SK-N-SH treated with all-trans-retinoic acid at 6 μM for 48 hours (cell line): ENCODE data around the gene CFAP221.

Experiments used
- ATAC-seq: fragments of 200-7000 bp; cut with Tn5 transposase; 3 replicates; pipeline ENCODE4 v1.9.1; 2020; ENCODE audit warnings: mild to moderate bottlenecking, moderate library complexity
- ARNTL ChIP-seq: fragments of 450-650 bp; formaldehyde crosslinking; IDR thresholded peaks from 2 replicates; pipeline ENCODE4 v1.5.0; 2020; ENCODE audit warnings: low read depth, mild to moderate bottlenecking, moderate library complexity, borderline replicate concordance
- BACH2 ChIP-seq: fragments of 250-450 bp; sonication (Bioruptor Pico); IDR thresholded peaks from 2 replicates; pipeline ENCODE4 v1.9.0; 2021; ENCODE audit warnings: mild to moderate bottlenecking, borderline replicate concordance
- CREB5 ChIP-seq: fragments of 250-450 bp; sonication (Bioruptor Pico); IDR thresholded peaks from 2 replicates; pipeline ENCODE4 v1.5.1; 2020; ENCODE audit warnings: low read depth, mild to moderate bottlenecking, moderate library complexity
- CSDC2 ChIP-seq: fragments of 250-450 bp; sonication (Bioruptor Pico); IDR thresholded peaks from 2 replicates; pipeline ENCODE4 v1.5.0; 2020; ENCODE audit warnings: mild to moderate bottlenecking, moderate library complexity
- CSRNP3 ChIP-seq: fragments of 250-450 bp; sonication (Bioruptor Pico); IDR thresholded peaks from 2 replicates; pipeline ENCODE4 v1.5.1; 2021; ENCODE audit warnings: mild to moderate bottlenecking, moderate library complexity
- ESRRG ChIP-seq: fragments of 250-450 bp; sonication (Bioruptor Pico); IDR thresholded peaks from 2 replicates; pipeline ENCODE4 v1.6.1; 2021; ENCODE audit warnings: mild to moderate bottlenecking
- GLIS3 ChIP-seq: fragments of 250-450 bp; sonication (Bioruptor Pico); IDR thresholded peaks from 2 replicates; pipeline ENCODE4 v1.5.0; 2020; ENCODE audit warnings: mild to moderate bottlenecking, moderate library complexity
- ISL1 ChIP-seq: fragments of 250-450 bp; sonication (Bioruptor Pico); IDR thresholded peaks from 2 replicates; pipeline ENCODE4 v2.1.2; 2022; ENCODE audit warnings: mild to moderate bottlenecking, moderate library complexity
- OSR1 ChIP-seq: fragments of 250-450 bp; sonication (Bioruptor Pico); IDR thresholded peaks from 2 replicates; pipeline ENCODE4 v1.8.0; 2022; ENCODE audit warnings: moderate library complexity, mild to moderate bottlenecking, inconsistent platforms
- PATZ1 ChIP-seq: fragments of 250-450 bp; sonication (Bioruptor Pico); IDR thresholded peaks from 2 replicates; pipeline ENCODE4 v1.8.0; 2020; ENCODE audit warnings: mild to moderate bottlenecking, moderate library complexity, borderline replicate concordance
- POU6F1 ChIP-seq: fragments of 250-450 bp; sonication (Bioruptor Pico); IDR thresholded peaks from 2 replicates; pipeline ENCODE4 v1.8.0; 2021; ENCODE audit warnings: low read depth, mild to moderate bottlenecking, moderate library complexity, borderline replicate concordance
- PPARA ChIP-seq: fragments of 250-450 bp; sonication (Bioruptor Pico); IDR thresholded peaks from 2 replicates; pipeline ENCODE4 v1.5.0; 2020; ENCODE audit warnings: mild to moderate bottlenecking, borderline replicate concordance
- RARB ChIP-seq: fragments of 250-450 bp; sonication (Bioruptor Pico); IDR thresholded peaks from 2 replicates; pipeline ENCODE4 v1.8.0; 2021; ENCODE audit warnings: mild to moderate bottlenecking, moderate library complexity
- SNAI2 ChIP-seq: fragments of 250-450 bp; sonication (Bioruptor Pico); IDR thresholded peaks from 2 replicates; pipeline ENCODE4 v1.5.0; 2020; ENCODE audit warnings: mild to moderate bottlenecking, moderate library complexity
- TCF4 ChIP-seq: fragments of 250-450 bp; sonication (Bioruptor Pico); IDR thresholded peaks from 2 replicates; pipeline ENCODE4 v1.8.0; 2021; ENCODE audit warnings: mild to moderate bottlenecking, moderate library complexity, borderline replicate concordance
- TOX ChIP-seq: fragments of 250-450 bp; sonication (Bioruptor Pico); IDR thresholded peaks from 2 replicates; pipeline ENCODE4 v1.8.0; 2021; ENCODE audit warnings: mild to moderate bottlenecking, moderate library complexity, borderline replicate concordance
- TSHZ2 ChIP-seq: fragments of 250-450 bp; sonication (Bioruptor Pico); IDR thresholded peaks from 2 replicates; pipeline ENCODE4 v1.5.0; 2020; ENCODE audit warnings: mild to moderate bottlenecking, moderate library complexity
- ZC3H10 ChIP-seq: fragments of 250-450 bp; sonication (Bioruptor Pico); IDR thresholded peaks from 2 replicates; pipeline ENCODE4 v1.5.1; 2021; ENCODE audit warnings: mild to moderate bottlenecking, moderate library complexity
- ZFP3 ChIP-seq: fragments of 250-450 bp; sonication (Bioruptor Pico); IDR thresholded peaks from 2 replicates; pipeline ENCODE4 v1.5.0; 2020; ENCODE audit warnings: mild to moderate bottlenecking, moderate library complexity
- ZFP30 ChIP-seq: fragments of 450-650 bp; formaldehyde crosslinking; IDR thresholded peaks from 2 replicates; pipeline ENCODE4 v1.5.0; 2022; ENCODE audit warnings: mild to moderate bottlenecking, moderate library complexity
- ZNF565 ChIP-seq: fragments of 450-650 bp; formaldehyde crosslinking; conservative IDR thresholded peaks from 2 replicates; pipeline ENCODE4 v1.5.0; 2020; ENCODE audit warnings: low read depth, mild to moderate bottlenecking, moderate library complexity
- ZNF70 ChIP-seq: fragments of 450-650 bp; formaldehyde crosslinking; IDR thresholded peaks from 2 replicates; pipeline ENCODE4 v1.5.0; 2020; ENCODE audit warnings: mild to moderate bottlenecking, moderate library complexity
- ZNF8 ChIP-seq: fragments of 450-650 bp; formaldehyde crosslinking; IDR thresholded peaks from 2 replicates; pipeline ENCODE4 v1.5.0; 2020; ENCODE audit warnings: mild to moderate bottlenecking, moderate library complexity

Gene CFAP221

GRCh38 chr2:119650846-119651370, 106.7 kb downstream of the CFAP221 start:
- TF ChIP-seq OSR1 (no peak), POU6F1 (CRISPR knock-in tag) (no peak), ISL1 (CRISPR knock-in tag) (no peak), ARNTL (CRISPR knock-in tag) (no peak), CSRNP3 (no peak), TOX (CRISPR knock-in tag) (no peak), ZNF8 (no peak), RARB (CRISPR knock-in tag) (no peak), ESRRG (CRISPR knock-in tag) (no peak), ZC3H10 (CRISPR knock-in tag) (no peak), GLIS3 (CRISPR knock-in tag) (no peak), PATZ1 (CRISPR knock-in tag) (no peak), ZNF565 (CRISPR knock-in tag) (no peak), ZFP30 (CRISPR knock-in tag) (no peak), BACH2 (CRISPR knock-in tag) (no peak), SNAI2 (CRISPR knock-in tag) (no peak), ZNF70 (CRISPR knock-in tag) (no peak), CSDC2 (CRISPR knock-in tag) (no peak), TCF4 (CRISPR knock-in tag) (no peak)
- no peak for ATAC-seq

- ATAC-seq, result no peak
- TF ChIP-seq PPARA (CRISPR knock-in tag) (no peak), CREB5 (CRISPR knock-in tag) (no peak)
Measured at GRCh38 chr2:119657466-119658145, 113.4 kb downstream of the CFAP221 start.

- peak; percentile 74 for ATAC-seq
- TF ChIP-seq ESRRG (CRISPR knock-in tag) (no peak), RARB (CRISPR knock-in tag) (no peak), ZNF70 (CRISPR knock-in tag) (no peak), CREB5 (CRISPR knock-in tag) (no peak), ISL1 (CRISPR knock-in tag) (no peak), ZC3H10 (CRISPR knock-in tag) (no peak), ZFP30 (CRISPR knock-in tag) (no peak), TCF4 (CRISPR knock-in tag) (no peak), PPARA (CRISPR knock-in tag) (no peak), ZFP3 (CRISPR knock-in tag) (no peak), OSR1 (no peak), CSDC2 (CRISPR knock-in tag) (no peak), TSHZ2 (CRISPR knock-in tag) (no peak), PATZ1 (CRISPR knock-in tag) (no peak), BACH2 (CRISPR knock-in tag) (no peak)
Measured at GRCh38 chr2:119659601-119660342, 115.5 kb downstream of the CFAP221 start.
